Liver (tissue), 3 donors: ENCODE results near the gene MERTK.

ENCODE experiments used
- ATF3 ChIP-seq: IDR thresholded peaks from 2 replicates; pipeline ENCODE4 v1.6.1; 2016; ENCODE audit warnings: antibody characterized with exemption
- CTCF ChIP-seq: fragments of 150-350 bp; IDR thresholded peaks from 2 replicates; pipeline ENCODE4 v1.5.1; 2017; ENCODE audit warnings: improper control_type of control experiment, low read depth, low read length; ENCODE audit not compliant: missing input control
- EGR1 ChIP-seq, 2 donors: IDR thresholded peaks; 2 replicates each; pipeline ENCODE4 v1.6.1; 2016 to 2018; ENCODE audit warnings: antibody characterized with exemption in 2 of 2, low read depth in 2 of 2
- FOXA1 ChIP-seq: IDR thresholded peaks from 2 replicates; pipeline ENCODE4 v1.6.1; 2016; ENCODE audit warnings: antibody characterized with exemption
- GABPA ChIP-seq, 2 donors: IDR thresholded peaks in 1 of 2; conservative IDR thresholded peaks in 1 of 2; 2 replicates each; pipeline ENCODE4 v1.6.1; 2016; ENCODE audit warnings: antibody characterized with exemption in 2 of 2, mild to moderate bottlenecking in 1 of 2, moderate library complexity in 1 of 2
- JUND ChIP-seq, 2 donors: IDR thresholded peaks; 2 replicates each; pipeline ENCODE4 v1.6.1; 2016; ENCODE audit warnings: antibody characterized with exemption in 2 of 2
- MAX ChIP-seq: IDR thresholded peaks from 2 replicates; pipeline ENCODE4 v1.6.1; 2016; ENCODE audit warnings: antibody characterized with exemption
- NR2F2 ChIP-seq: IDR thresholded peaks from 2 replicates; pipeline ENCODE4 v1.6.1; 2016; ENCODE audit warnings: antibody characterized with exemption
- RAD21 ChIP-seq, 2 donors: IDR thresholded peaks; 2 replicates each; pipeline ENCODE4 v1.6.1; 2016; ENCODE audit warnings: antibody characterized with exemption in 2 of 2, mild to moderate bottlenecking in 2 of 2
- REST ChIP-seq: IDR thresholded peaks from 2 replicates; pipeline ENCODE4 v1.6.1; 2016; ENCODE audit warnings: antibody characterized with exemption, mild to moderate bottlenecking
- SP1 ChIP-seq: IDR thresholded peaks from 2 replicates; pipeline ENCODE4 v1.6.1; 2018; ENCODE audit warnings: antibody characterized with exemption, mild to moderate bottlenecking
- TAF1 ChIP-seq: conservative IDR thresholded peaks from 2 replicates; pipeline ENCODE4 v1.6.1; 2016; ENCODE audit warnings: antibody characterized with exemption, mild to moderate bottlenecking
- YY1 ChIP-seq: IDR thresholded peaks from 2 replicates; pipeline ENCODE4 v1.6.1; 2016; ENCODE audit warnings: antibody characterized with exemption, mild to moderate bottlenecking
- ZBTB33 ChIP-seq: IDR thresholded peaks from 2 replicates; pipeline ENCODE4 v1.6.1; 2016; ENCODE audit warnings: antibody characterized with exemption
- donor health status: healthy.
- donor health status: healthy.

GRCh38 chr2:111903516-111903915 is 5.1 kb downstream of the MERTK start:
- no peak for TF ChIP-seq GABPA (IDR thresholded peaks at IDR 0.05 in 1 of 2, conservative IDR thresholded peaks at IDR 0.05 in 1 of 2)
- TF ChIP-seq CTCF = no peak
- TF ChIP-seq EGR1 (IDR thresholded peaks at IDR 0.05; ENCODE audit: low read depth in 2 of 2) = no peak
- TF ChIP-seq REST = no peak
- no peak for TF ChIP-seq TAF1
- TF ChIP-seq NR2F2 = no peak
- TF ChIP-seq SP1 = no peak
- TF ChIP-seq RAD21 (IDR thresholded peaks at IDR 0.05) = no peak
- TF ChIP-seq YY1 = no peak
- TF ChIP-seq JUND (IDR thresholded peaks at IDR 0.05) = no peak
- no peak for TF ChIP-seq ATF3
- TF ChIP-seq ZBTB33 = no peak
- no peak for TF ChIP-seq MAX
- TF ChIP-seq FOXA1 = no peak
